Measurements from ENCODE around the gene TRAF2. TPM values are rescaled to one million over a fixed set of nuclear protein-coding genes. Genes with fewer than 3 reads are reported as not detected.
A peak's percentile ranks its signal among the peaks of the same experiment; 100 is the strongest.

Gene TRAF2
- polyA plus RNA-seq, 2 of the 4 experiments (the other 2 are of a cell fraction) = 23.8 to 39.5 TPM

GRCh38 chr9:136902259-136902821, 16.0 kb downstream of the TRAF2 start (continued):
- TF ChIP-seq RCOR1 (IDR thresholded peaks at IDR 0.05; ENCODE audit: low read depth, low read length) = no peak
- peak; percentile 79 for TF ChIP-seq USF2 (IDR thresholded peaks at IDR 0.05)
- no peak for TF ChIP-seq POLR2AphosphoS2 (conservative IDR thresholded peaks at IDR 0.05; ENCODE audit: low read length)
- no peak for TF ChIP-seq ELK1 (IDR thresholded peaks at IDR 0.05; ENCODE audit: low read depth, low read length)
- TF ChIP-seq HOXB13 (CRISPR knock-in tag; IDR thresholded peaks at IDR 0.05; ENCODE audit: low read depth) = peak; percentile 80; the same call in 1 of the 2 replicates
- no peak for TF ChIP-seq HDAC2 (IDR thresholded peaks at IDR 0.05)
- no peak for TF ChIP-seq CHD2 (IDR thresholded peaks at IDR 0.05; ENCODE audit: low read length, partially characterized antibody)
- peak; percentile 92 for TF ChIP-seq MYC (IDR thresholded peaks at IDR 0.05; ENCODE audit: borderline replicate concordance, low read length)
- no peak for TF ChIP-seq FOSB (CRISPR knock-in tag; IDR thresholded peaks at IDR 0.05)
- TF ChIP-seq CHD4 (IDR thresholded peaks at IDR 0.05; ENCODE audit: borderline replicate concordance) = no peak
- TF ChIP-seq EHF (CRISPR knock-in tag; IDR thresholded peaks at IDR 0.05) = peak; percentile 27; the same call in 1 of the 2 replicates
- peak; percentile 72; the same call in 1 of the 2 replicates for TF ChIP-seq E2F6 (IDR thresholded peaks at IDR 0.05; ENCODE audit: borderline replicate concordance, low read depth)
- TF ChIP-seq ZFP36 (IDR thresholded peaks at IDR 0.05; ENCODE audit: borderline replicate concordance, partially characterized antibody) = no peak
- no peak for TF ChIP-seq FOSL2 (IDR thresholded peaks at IDR 0.05)
- peak; percentile 41; the same call in 1 of the 2 replicates for TF ChIP-seq FOSL2 (CRISPR knock-in tag; IDR thresholded peaks at IDR 0.05)
- peak; percentile 27 to 38; a peak in 2 of 5 replicates for TF ChIP-seq JUN (IDR thresholded peaks at IDR 0.05)
- TF ChIP-seq TFCP2L1 (CRISPR knock-in tag; IDR thresholded peaks at IDR 0.05) = no peak
- peak; percentile 8; the same call in 1 of the 2 replicates for TF ChIP-seq PBX3 (IDR thresholded peaks at IDR 0.05)
- no peak for TF ChIP-seq TP53 (CRISPR knock-in tag; IDR thresholded peaks at IDR 0.05)
- TF ChIP-seq JUNB (IDR thresholded peaks at IDR 0.05) = no peak
- no peak for TF ChIP-seq NR3C1 (IDR thresholded peaks at IDR 0.05)
- TF ChIP-seq CBX8 (IDR thresholded peaks at IDR 0.05) = no peak
- no peak for TF ChIP-seq KDM5A (IDR thresholded peaks at IDR 0.05)
- no peak for TF ChIP-seq HOXA7 (CRISPR knock-in tag; IDR thresholded peaks at IDR 0.05)
- no peak for TF ChIP-seq RARB (CRISPR knock-in tag; IDR thresholded peaks at IDR 0.05)
- peak in 1 of 2 experiments; percentile 38; a peak in 1 of 4 replicates for TF ChIP-seq CEBPB (IDR thresholded peaks at IDR 0.05)
- no peak for TF ChIP-seq KDM1A (IDR thresholded peaks at IDR 0.05; ENCODE audit: low read depth)
- no peak for TF ChIP-seq SREBF2 (IDR thresholded peaks at IDR 0.05)
- TF ChIP-seq CTCF (IDR thresholded peaks at IDR 0.05) = no peak
- peak; percentile 87 for TF ChIP-seq GATA3 (IDR thresholded peaks at IDR 0.05; ENCODE audit: borderline replicate concordance)
- TF ChIP-seq RFX5 (IDR thresholded peaks at IDR 0.05) = no peak
- TF ChIP-seq EHMT2 (IDR thresholded peaks at IDR 0.05; ENCODE audit: low read depth) = no peak
- TF ChIP-seq ZC3H11A (IDR thresholded peaks at IDR 0.05) = no peak; the same call in 1 of the 2 replicates
